ENCODE measurements around the gene CEP104. TPM values are rescaled to one million over a fixed set of nuclear protein-coding genes. Genes with fewer than 3 reads are reported as not detected.

CEP104 gene
- total RNA-seq, 1 experiment from 2014 or later: 34.5 TPM

DNA sequence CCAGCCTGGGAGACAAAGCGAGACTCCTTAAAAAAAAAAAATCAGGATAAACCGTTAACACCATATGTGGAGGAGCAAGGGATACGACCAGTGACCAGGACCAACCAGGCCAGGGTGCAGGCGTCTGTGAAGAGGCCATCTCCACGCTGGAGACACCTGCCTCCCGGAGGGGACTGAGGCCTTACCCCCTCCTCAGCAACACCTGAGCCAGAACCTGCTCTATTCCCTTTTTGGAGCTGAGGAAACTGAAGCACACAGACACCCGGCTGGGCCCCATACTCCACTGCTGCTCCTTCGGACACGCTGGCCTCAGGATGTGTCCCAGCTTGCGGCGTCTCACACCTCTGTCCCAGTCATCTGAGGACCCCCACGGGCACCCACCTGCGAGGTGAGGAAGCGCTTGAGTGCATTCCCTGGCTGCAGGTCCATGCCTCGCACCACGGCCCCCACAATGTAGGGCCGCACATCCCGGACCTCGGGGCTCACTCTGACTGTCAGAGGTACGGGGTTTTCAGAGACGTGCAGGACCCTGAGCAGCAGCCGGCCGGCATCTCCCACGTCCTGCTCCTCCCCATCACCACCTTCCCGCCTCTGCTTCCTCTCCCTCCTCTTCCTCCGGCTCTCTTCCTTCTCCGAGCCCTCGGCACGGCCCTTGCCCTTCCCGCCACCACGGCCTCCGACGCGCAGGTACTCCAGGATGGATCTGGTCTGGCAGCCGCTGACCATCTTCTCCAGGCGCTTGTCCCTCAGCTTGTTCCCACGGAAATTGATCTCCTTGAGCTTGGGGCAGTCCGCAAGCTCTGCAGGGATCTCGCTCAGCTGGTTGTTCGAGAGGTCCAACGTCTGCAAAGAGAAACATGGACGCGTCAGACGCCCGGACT lies 70.3 kb downstream of the CEP104 start:
- Mint-ChIP-seq H3K4me1 (peaks cover 10 to 17% of the 10 kb centered on the region in 2 experiments), H3K27ac (peak overlapping the region in 2 of 3 experiments; percentile 19 to 68; a peak in 1 of 7 replicates), H3K9me3 (no peaks in the 10 kb centered on the region), H3K27me3 (ENCODE audit: low read depth) (no peaks in the 10 kb centered on the region; the same call in 1 of the 2 replicates), H3K4me3 (no peak overlapping the region), H3K36me3 (ENCODE audit: insufficient read depth in 1 of 3, low read depth in 3 of 3) (peaks cover 54 to 64% (median 58%) of the 10 kb centered on the region in 3 experiments)
- Histone ChIP-seq H3K79me1 (ENCODE audit: insufficient read depth, low read depth, low read length, poor library complexity, severe bottlenecking) (no peaks in the 10 kb centered on the region), H3K4ac (ENCODE audit: low read depth, low read length) (no peak overlapping the region), H2BK15ac (ENCODE audit: low read depth, low read length) (no peak overlapping the region), H4K5ac (ENCODE audit: insufficient read length, low read depth, low read length) (no peak overlapping the region), H3K4me1 (ENCODE audit: insufficient read depth, low read length) (no peaks in the 10 kb centered on the region), H2BK12ac (ENCODE audit: insufficient read length, low read depth, low read length) (no peak overlapping the region), H3K9ac (ENCODE audit: extremely low read depth, insufficient read length, low read length) (no peak overlapping the region), H3K4me2 (ENCODE audit: insufficient read depth, insufficient read length, low read length) (no peak overlapping the region), H3K9me3 (ENCODE audit: control insufficient read depth, low read depth, low read length) (no peaks in the 10 kb centered on the region), H4K8ac (replicated peaks; ENCODE audit: insufficient read length, low read depth, low read length) (no peak overlapping the region), H3K27me3 (ENCODE audit: insufficient read depth, low read length) (no peaks in the 10 kb centered on the region), H3K23ac (ENCODE audit: insufficient read length, low read depth, low read length) (no peak overlapping the region), H2AK5ac (ENCODE audit: insufficient read length, low read length) (no peak overlapping the region), H3T11ph (ENCODE audit: low read length) (no peak overlapping the region), H2BK5ac (ENCODE audit: insufficient read length, low read length) (no peak overlapping the region), H2AFZ (ENCODE audit: low read length) (no peak overlapping the region), H4K91ac (ENCODE audit: insufficient read length, low read depth, low read length) (no peak overlapping the region), H3K27ac (ENCODE audit: insufficient read length, low read depth, low read length) (no peak overlapping the region), H3K23me2 (ENCODE audit: insufficient read length, low read depth, low read length, poor library complexity, severe bottlenecking) (no peaks in the 10 kb centered on the region), H2BK20ac (ENCODE audit: low read depth, low read length, poor library complexity, severe bottlenecking) (no peak overlapping the region), H4K20me1 (ENCODE audit: control insufficient read depth, insufficient read depth, insufficient read length) (no peaks in the 10 kb centered on the region), H3K14ac (ENCODE audit: insufficient read depth, low read length) (no peak overlapping the region), H3K79me2 (ENCODE audit: insufficient read depth, low read length) (peaks cover 10% of the 10 kb centered on the region; the same call in 1 of the 2 replicates), H3K56ac (ENCODE audit: insufficient read length, low read depth, low read length) (no peak overlapping the region), H2BK120ac (ENCODE audit: low read depth, low read length, poor library complexity, severe bottlenecking) (no peak overlapping the region), H3K18ac (ENCODE audit: insufficient read length, low read depth, low read length) (no peak overlapping the region)
- no CpG with 5 or more reads among the region's 45 CpGs for WGBS (ENCODE audit: extremely low coverage, insufficient read length, low lambda C conversion rate)
- TF ChIP-seq CTCF (conservative IDR thresholded peaks at IDR 0.05): no peak
- no peak for DNase-seq

All from H9 (cell line).